ENCODE data around the gene WBP1.

GRCh38 chr2:74414881-74415761 is 43.1 kb upstream of the WBP1 start:
- TF ChIP-seq CTCF (conservative IDR thresholded peaks at IDR 0.05; ENCODE audit: low read length) (no peak), EZH2phosphoT487 (IDR thresholded peaks at IDR 0.05; ENCODE audit: borderline replicate concordance) (no peak)
